Umbilical cord (tissue), 2 donors: ENCODE measurements around the gene ESPNL. TPM values are rescaled to one million over a fixed set of nuclear protein-coding genes. Genes with fewer than 3 reads are reported as not detected.

ENCODE experiments used
- DNase-seq: peaks from one replicate; pipeline ENCODE4 v3.0.0-alpha.2; 2015; ENCODE audit warnings: low spot score
- total RNA-seq: library from RNA; depleted of rRNA; stranded (reverse); fragments of >200 nt; gene quantifications from one replicate; pipeline ENCODE4 v1.2.3, GENCODE V29; 2014; ENCODE audit warnings: low replicate concordance; ENCODE audit not compliant: insufficient read depth

ESPNL gene
- total RNA-seq, 1 donor from 2014 or later = 5.5 TPM

DNA sequence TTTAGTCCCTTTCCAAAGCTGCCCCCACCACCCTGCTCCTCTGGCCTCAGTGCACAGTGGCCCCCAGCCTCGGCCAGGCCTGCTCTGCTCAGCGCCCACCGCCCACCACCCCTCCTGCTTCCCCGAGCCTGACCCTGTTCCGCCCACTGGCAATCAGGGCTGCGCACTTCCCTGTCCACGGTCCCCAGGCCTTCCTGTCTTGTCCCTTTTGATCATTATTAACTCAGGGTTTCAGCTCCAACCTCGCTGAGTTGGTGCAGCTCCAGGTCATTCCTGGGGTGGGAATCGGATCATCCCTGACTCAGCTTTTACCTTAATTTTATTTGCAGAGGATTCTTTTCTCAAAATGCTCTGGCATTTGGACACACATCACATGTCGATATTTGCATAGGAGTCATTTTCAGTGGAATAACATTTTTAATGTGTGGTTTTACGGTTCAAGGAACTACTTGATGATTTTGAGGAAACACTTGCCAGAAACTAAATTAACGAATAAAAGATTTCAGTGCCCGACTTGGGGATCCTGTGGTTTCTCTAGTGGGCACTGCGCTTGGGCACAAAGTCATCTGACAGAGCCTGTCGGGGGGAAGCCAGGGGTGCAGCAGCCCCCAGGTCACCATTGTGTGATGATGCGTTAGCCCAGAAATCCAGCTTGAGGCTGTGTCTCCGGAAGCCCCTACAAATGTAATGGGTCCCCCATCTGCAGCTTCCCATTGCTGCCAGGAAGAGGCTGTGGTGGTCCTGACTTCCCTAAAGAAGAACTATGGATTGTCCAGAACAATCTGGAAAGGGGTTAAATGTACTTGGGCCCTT is 1.0 kb upstream of the ESPNL start:
- no peak for DNase-seq

DNA sequence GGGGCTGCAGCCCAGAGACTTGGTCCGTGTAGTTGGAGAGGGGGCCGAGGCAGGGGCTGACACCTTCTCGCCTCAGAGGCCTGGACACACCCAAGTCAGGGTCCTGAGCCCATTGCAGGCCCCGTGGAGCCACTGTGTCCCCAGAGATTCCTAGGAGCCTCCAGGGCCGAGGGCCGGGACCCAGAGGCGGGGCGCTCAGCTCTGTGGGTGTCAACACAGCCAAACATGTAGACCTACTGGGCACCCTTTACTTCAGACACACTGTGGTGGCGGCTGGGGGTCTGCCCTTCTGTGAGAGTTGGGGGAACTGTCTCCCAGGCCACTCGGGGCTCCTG is 459 bp upstream of the ESPNL start:
- no peak for DNase-seq

DNA sequence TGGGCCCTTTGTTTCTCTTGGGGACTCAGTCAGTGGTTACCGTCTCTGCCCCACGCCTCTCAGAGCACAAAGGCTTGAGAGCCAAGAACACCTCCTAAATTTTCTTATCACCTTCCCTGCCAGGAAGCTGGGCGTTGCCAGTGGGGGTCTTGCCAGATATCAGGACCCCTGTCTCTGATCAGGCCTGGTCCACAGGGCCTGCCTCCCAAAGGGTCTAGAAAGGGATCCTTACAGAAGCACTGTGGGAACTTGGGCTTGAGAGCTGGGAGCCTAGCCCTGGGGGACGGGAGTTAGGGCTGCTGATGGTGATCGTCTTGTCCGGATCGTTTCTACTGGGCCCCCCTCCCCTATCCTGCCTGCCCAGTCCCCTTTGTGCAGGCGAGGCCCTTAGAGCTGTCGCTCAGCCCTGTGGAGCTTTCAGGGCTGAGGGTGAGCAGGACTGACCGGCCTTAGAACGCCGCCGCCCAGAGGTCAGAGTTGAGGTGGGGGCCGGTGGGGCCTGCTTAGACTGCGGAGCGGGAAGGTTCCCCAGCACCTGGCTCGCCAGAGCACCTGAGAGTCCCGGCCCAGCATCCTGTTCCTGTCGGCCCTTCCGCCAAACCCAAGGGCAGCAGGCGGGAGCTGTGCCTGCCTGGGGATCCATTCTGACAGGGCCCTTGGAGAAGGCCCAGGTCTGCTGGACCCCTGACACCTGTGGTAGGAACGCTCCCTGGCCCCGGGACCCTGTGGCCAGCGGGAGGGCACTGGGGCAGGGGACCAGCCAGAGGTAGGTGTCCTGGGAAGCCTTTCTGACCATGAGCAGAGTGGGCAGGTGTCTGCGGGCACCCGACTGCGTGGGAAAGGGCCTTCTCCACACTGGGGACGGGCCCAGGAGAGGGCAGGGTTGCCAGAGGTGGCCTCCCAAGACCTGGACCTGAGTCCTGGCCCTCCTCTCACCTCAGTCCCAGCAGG is 956 bp downstream of the ESPNL start:
- no peak for DNase-seq

DNA sequence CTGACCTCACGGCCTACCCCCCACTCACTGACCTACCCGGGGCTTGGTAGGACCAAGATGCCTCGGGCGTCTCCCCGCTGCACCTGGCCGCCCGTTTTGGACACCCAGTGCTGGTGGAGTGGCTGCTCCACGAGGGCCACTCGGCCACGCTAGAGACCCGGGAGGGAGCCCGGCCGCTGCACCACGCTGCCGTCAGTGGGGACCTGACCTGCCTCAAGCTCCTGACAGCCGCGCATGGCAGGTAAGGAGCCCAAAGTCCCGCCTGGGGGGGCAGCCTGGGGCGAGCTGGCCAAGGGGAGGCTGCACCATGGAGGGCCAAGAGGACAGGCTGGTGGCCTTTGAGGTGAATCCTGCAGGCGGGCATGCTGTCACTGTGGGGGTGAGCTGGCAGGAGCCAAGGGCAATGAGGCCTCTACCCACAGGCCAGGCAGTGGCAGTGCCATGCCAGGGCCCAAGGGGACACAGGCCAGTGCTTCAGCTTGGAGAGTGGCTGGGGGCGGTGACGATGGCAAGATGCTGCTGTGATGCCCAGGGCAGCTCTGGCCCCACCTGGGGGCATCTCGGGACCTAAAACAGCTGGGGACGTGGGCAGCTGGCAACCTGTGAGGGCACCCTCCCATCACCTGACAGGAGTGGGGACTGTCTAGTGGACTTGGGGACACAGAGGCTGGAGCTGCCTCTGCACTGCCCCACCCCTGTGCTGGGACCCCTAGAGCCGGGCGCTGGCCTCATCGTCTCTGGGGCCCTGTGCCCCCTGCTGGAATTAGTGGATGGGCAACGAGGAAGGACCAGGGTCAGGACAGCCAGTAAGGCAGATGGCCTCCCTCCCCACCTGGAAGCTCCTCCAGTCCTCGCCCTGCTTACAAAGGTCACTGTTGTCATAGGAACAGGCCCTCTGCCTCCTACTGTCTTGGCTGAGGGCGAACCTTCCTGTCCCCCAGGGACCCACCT is 2.0 kb downstream of the ESPNL start:
- no peak for DNase-seq

DNA sequence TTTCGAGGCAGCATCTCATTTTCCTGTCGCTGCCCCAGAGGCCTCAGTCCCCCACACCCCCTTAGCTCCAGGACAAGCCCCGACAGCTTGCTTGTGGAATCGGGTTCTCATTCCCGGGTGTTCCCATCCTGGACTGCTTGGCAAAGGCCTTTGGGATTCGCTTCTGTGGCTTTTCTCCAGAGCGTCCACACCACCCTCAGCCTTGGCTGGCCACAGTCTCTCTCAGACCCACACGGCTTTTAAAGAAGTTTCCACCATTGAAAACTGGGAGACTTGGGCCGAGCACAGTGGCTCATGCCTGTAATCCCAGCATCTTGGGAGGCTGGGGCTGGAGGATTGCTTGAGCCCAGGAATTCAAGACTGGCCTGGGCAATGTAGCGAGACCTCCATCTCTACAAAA is 2.7 kb downstream of the ESPNL start:
- no peak for DNase-seq

DNA sequence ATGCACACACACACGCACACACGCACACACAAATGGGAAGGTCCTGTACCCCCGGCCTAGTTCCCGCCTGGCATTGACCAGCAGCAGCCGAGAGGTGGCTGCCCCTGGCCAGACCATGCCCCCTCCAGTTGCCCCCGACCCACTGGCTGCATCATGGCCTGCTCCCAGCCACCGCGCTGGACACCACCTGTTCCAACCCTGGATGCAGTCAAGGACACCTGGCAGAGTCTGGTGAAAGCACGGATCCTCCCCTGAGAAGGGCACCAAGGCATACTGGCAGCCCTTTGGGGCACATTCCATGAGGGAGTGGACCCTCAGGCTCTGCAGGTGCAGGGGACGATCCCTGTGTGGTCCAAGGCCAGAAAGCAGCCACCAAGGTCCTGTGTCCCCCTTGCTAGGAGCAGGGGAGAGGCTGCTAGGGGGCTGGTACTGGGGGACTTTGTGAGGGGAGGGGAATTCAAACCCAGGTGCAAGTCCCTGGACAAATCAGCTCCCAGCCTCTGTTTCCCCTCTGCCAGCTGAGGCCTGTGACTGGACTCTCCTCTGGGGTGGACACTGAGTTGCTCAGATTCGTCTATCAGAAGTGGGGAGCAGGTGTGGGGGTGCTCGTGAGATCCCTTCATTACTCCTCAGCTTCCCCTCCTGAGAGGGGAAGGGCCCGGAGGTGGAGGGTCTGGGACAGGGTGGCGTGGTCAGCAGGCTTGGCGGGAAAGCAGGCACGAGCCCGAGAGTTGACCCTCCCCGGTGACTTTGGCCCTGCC is 3.5 kb downstream of the ESPNL start:
- DNase-seq = no peak

DNA sequence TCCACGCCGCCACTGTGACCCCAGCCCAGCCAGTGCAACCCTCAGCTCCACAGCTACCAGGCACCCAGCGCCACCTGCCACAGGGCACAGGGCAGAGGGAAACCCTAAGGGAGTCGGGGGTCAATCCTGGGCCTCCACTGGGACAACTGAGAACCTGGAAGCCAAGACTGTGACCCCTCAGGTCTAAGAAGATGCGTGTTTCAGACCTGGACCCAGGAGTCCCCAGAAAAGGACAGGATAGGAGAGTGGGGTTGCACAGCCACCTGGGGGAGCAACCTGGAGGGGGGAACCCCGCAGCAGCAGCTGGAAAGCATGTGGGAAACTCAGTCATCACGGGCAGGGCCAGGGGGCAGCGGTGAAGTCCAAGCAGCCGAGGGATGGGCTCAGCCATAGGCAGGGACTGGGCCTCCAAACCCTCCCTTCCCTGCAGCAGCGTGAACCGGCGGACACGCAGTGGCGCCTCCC is 4.1 kb downstream of the ESPNL start:
- no peak for DNase-seq

DNA sequence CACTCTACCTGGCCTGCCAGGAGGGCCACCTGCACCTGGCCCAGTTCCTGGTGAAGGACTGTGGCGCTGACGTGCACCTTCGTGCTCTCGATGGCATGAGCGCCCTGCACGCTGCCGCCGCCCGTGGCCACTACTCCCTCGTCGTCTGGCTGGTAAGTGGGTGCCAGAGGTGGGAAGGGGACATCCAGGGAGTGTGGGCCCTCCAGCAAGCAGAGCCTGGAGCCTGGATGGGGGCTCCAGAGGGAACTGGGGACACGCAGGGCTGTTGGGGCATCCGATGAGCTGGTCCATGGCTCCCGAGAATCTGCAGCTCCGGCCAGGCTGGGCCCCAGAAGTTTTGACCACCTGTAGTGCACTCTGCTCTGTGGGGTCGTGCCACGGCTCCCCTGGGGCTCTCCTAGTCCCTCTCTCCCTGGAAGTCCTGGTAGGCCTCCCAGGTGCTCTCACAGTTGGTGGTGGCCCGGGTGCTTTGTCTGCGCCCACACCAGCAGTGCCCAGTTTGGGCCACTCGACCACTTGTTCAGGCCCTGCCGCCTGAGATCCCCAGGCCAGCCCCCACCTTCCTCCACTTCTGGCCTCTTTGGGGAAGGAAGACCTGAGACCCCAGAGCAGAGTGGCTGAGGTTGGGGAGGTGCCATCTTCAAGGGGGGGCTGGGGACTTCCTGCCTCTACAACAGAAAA is 4.7 kb downstream of the ESPNL start:
- no peak for DNase-seq

DNA sequence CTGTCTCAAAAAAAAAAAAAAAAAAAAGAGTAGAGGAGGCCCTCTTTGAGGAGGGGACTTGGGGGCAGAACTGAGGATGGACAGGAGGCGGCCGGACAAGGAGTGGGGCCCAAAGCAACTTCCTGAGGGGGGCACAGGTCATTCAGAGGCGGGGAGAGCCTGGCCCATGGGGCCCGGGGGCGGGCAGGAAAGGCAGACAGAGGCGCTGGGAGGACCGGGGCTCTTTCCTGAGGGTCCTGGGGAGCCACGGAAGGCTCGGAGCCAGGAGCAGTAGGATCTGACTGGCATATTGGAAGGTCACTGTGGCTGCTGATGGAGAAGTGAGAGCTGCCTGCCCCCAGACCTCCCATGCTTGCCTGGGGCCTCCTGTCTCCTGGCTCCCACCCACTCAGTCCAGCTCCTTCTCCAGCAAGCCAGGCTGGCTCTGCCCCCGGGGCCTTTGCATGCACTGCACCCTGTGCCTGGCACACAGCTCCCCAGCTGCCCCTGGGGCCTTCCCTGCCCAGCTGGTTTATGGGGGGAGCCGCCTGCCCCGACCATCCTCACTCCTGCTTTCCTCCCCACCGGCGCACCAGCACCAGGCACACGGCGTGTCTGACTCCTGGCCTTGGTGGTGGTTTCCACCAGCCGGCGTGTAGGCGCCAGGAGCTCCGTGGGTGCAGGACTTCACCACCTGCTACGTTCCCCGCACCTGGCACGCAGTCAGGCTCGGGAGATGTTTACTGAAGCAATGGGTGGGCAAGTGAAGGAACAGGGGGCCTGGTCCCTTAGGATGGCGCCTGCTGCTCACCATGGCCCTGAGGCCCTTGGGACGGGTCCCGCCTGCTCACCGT is 5.6 kb downstream of the ESPNL start:
- DNase-seq = no peak

DNA sequence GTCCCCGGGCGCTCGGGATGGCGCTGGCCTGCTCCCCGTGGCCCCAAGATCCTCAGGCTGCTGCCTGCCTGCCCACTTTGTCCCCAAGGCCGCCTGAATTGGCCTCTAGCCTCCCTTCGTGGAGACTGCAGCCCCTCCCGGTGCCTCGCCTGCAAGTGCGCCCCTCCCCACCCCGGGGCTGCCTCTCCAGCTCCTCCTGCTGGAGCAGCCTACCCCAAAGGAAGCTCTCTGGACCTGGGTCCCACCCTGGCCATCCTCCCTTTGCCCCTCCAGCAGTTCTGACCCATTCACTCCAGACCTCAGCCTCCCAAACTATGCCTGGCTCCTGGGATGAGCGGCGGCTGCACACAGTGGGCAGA is 6.2 kb downstream of the ESPNL start:
- no peak for DNase-seq

DNA sequence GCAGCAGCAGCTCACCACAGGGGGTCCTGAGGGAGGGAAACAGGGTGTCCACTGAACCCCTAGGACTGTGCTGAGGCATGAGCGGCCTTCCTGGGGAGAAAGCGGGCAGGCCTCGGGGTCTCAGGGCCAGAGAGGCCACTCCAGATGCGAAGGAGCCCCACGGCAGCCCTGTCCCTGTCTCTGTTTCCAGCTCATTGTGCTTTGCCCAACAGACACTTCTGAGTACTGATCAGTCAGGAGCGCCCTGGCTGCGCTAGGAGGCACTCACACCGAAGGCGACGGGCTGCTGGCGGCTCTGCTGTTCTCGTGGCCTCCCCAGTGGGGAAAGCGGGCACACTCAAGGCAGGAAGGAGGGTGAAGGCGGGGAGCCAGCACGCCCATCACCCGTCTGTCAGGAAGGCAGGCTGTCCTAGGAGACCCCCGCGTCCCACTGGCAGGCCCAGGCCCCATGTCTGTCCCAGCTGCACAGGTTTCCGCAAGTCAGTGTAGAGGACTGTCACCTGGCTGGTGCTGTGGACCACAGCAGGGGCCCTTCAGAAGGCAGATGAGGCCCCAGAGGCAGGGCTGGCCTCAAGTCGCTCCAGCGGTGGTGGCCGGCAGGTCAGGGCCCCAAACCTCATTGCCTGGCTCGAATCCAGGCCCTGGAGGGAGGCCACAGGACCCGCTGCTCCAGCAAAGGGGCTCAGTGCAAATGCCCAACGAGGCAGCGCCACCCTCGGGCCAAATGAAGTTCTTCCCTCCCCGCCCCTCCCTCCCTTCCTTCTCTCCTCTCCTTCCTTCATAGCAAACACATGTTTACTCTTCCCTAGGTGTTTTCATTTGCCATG is 6.8 kb downstream of the ESPNL start:
- no peak for DNase-seq

DNA sequence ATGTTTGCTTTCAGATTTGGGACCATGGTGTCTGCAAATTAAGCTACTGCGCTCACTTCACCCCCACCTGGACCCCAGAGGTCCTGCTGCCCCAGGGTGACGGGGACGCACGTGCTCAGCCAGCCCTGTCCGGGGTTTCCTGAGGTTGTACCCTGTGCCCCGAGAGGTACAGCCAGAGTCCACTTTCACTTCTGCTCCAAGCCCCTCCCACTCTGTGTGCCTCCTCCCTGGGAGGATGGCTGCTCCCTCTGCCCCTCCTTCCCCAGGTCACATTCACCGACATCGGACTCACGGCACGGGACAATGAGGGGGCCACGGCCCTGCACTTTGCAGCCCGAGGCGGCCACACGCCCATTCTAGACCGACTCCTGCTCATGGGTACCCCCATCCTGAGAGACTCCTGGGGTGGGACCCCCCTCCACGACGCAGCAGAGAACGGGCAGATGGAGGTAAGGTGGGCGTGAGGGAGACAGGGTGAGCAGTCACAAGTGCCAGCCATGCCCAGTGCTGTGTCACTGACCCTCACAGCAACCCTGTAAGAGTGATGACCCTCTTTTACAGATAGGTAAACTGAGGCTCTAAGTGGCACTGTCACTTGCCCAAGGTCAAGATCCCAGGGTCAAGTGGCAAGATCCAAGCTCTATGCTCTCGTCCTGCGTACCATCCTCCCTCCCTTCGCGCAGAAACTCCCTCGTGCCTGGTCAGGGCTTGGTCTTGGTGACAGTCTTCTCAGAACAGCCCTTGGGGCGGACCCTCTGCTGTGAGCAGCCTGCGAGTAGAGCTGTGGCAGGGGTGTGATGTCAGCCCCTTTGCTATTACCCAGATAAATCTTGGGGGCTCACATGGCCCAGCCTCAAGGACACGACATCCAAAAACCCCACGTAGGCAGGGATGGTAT is 7.6 kb downstream of the ESPNL start:
- DNase-seq = no peak

DNA sequence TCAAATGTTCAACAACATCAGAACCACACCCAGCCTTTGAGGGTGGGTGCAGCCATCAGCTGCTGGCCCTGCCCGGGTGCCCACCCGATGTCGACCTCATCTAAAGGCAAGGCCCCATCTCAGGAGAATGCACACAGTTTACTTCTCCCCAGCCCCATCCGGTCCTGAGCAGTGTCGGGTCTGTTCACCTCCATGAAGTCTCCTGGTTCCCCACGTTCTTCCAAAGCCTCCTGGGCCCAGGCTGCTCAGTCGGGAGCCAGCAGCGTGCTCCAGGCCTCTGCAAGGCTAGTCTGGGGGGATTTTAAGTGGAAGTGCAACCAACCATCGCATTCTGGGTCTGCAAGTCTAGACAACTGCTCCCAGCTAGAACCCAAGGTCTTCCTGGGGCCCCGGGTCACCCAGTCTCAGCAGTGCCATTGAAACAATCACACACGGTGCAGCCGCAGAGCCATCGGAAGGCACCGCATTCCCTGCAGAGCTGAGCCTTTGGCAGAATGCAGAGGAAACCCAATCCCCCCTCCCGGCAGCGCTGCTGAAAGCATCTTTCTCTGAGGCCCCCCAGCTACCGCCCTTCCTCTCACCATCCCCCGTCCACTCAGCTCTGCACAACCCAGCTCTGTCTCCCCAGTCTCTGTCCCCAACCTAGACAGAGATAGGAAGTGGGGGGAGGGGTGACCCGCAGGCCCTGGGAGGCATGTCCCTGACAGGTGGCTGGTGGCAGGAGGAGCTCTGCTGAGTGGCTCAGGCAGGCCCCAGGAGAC is 8.5 kb downstream of the ESPNL start:
- no peak for DNase-seq

DNA sequence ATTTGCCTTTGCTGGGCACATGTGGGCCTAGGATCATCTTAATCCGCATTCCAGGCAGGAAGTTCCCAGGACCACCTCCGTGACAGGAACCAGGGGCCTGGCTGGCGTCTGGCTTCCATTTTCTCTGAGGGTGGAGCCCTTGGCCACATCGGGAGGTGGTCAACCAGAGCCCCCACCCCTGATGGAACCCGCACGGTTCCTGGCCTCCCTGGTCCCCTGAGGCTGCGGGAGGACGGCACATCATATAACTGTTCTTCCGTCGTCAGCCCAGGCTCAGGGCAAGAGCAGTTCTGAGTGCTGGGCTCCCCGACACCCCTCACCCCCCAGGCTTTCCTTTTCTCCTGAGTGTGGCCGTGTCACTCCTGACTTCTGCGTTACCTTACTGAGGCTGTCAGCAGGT is 13.5 kb downstream of the ESPNL start:
- no peak for DNase-seq

DNA sequence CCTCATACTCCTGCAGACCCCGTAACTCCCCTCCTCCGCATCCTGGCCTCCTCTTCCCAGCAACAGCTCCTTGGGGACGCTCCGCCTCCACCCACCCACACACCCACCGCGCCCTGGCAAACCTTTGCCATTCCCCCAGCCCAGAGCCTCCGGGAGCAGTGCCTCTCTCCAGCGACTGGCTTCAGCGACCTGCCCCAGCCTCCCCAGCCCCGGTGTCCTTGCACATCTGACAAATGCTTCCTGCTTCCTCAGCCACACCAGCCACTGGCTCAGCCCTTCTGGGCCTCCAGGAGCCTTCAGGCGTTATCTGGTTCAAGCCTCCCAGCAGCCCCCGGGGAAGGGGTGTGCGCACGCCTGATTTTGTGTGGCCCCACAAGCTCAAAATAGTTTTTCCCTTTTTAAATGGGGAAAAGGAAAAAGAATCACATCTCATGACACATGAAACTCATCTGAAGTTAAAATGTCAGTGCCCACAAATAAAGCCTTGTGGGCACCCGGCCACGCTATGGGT is 14.2 kb downstream of the ESPNL start:
- no peak for DNase-seq

DNA sequence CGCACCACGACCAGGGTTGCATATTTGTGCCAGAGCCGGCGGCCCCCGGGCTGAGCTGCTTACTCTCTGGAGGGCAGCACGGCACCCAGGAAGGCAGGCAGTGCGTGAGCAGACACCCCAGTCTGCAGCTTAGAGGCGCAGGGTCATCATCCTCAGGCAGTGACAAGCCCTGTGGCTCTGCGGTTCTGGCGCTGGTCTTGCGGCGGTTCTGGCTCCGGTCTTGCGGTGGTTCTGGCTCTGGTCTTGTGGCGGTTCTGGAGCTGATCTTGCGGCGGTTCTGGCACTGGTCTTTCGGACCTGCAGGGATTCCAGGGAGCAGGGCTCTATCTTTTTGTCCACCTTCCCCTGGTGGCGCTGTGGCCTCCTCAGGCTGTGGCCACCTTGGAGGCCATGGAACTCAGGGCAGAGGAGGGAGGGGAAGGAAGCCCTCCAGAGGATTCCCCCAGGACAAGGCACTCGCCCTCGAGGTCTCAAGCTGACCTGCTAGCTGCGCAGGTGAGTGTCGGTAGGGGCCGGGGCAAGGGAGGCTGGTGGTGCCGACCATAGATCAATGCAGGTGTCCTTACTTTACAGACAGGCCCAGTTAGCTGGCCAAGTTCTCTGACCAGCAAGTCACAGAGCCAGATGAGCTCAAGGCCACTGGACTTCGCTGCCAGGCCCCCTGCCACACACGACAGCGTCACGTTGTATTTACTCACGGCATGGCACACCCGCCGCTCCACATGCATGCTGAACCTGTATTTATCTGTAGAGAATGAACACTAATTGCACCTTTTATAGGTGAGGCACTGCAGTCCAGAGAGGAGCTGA is 14.9 kb downstream of the ESPNL start:
- DNase-seq = no peak
